Gastrocnemius medialis (tissue), 4 donors: ENCODE data around the gene AP3S2.

ENCODE experiments used
- POLR2A ChIP-seq, 2 donors: fragments of 450-650 bp; IDR thresholded peaks; one replicate each; pipeline ENCODE4 v1.6.1; 2017; ENCODE audit warnings: antibody characterized with exemption in 2 of 2, mild to moderate bottlenecking in 2 of 2, moderate library complexity in 2 of 2
- TF ChIP-seq, protein P1 (sequence below), 5 experiments: fragments of 450-650 bp in 3 of 5; fragments of 200-600 bp in 2 of 5; sonication (generic) in 2 of 5; IDR thresholded peaks in 4 of 5; conservative IDR thresholded peaks in 1 of 5; 1 replicate in 4 of 5; 2 replicates in 1 of 5; pipeline ENCODE4 v1.5.1; 2016 to 2019; ENCODE audit warnings: antibody characterized with exemption in 5 of 5, mild to moderate bottlenecking in 3 of 5, moderate library complexity in 3 of 5

DNA sequence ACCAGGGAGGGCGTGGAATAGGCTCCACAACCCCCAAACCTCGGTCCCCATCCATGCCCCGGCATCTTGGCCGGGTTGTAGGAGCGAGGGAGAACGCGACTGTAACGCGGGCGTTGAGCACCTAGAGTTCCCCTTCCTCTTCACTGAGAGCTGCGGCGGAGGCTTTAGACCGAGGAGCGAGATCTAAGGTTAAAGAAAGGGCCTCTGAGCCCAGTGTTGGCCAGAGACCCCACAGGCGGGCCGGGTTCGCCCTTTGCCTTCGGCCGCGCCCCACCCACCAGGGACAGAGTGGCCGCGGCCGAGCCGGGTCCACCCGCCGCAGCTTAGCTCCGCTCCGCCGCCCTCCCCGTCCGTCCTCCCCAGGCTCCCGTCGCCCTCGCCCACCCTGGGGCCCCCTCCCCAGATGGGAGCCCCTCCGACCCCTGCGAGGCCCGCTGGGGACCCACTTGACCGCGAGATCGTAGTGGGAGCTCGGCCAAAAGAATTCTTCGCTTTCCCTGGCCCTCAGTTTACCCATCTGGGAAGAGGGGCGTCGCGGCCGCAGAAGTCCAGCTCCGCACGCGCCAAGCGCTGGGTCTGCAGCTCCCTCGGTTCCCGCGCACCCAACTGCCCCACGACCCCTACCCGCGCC is 79.6 kb downstream of the AP3S2 start:
- TF ChIP-seq, protein P1, sequence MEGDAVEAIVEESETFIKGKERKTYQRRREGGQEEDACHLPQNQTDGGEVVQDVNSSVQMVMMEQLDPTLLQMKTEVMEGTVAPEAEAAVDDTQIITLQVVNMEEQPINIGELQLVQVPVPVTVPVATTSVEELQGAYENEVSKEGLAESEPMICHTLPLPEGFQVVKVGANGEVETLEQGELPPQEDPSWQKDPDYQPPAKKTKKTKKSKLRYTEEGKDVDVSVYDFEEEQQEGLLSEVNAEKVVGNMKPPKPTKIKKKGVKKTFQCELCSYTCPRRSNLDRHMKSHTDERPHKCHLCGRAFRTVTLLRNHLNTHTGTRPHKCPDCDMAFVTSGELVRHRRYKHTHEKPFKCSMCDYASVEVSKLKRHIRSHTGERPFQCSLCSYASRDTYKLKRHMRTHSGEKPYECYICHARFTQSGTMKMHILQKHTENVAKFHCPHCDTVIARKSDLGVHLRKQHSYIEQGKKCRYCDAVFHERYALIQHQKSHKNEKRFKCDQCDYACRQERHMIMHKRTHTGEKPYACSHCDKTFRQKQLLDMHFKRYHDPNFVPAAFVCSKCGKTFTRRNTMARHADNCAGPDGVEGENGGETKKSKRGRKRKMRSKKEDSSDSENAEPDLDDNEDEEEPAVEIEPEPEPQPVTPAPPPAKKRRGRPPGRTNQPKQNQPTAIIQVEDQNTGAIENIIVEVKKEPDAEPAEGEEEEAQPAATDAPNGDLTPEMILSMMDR (IDR thresholded peaks at IDR 0.05 in 4 of 5, conservative IDR thresholded peaks at IDR 0.05 in 1 of 5): no peak
- TF ChIP-seq POLR2A (IDR thresholded peaks at IDR 0.05): no peak
